Measurements from ENCODE around the gene TRAK1.

- TF ChIP-seq CTCF (IDR thresholded peaks at IDR 0.05) (no peak), POLR2A (IDR thresholded peaks at IDR 0.05) (no peak)
These were observed 49.6 kb downstream of the TRAK1 start for GRCh38 chr3:42140665-42141203.
